H1 (cell line): Measurements from ENCODE around the gene MYO16. TPM values are rescaled to one million over a fixed set of nuclear protein-coding genes. Genes with fewer than 3 reads are reported as not detected.

Experiments
- CTCF ChIA-PET: fragments of 300-600 bp; sonication (Branson Sonifier 250); formaldehyde crosslinking; loops from one replicate; lab custom pipeline; 2021; ENCODE audit not compliant: partially characterized antibody; lab: Charles Lee
- POLR2A ChIA-PET: fragments of 300-600 bp; sonication (Branson Sonifier 250); formaldehyde crosslinking; loops from one replicate; lab custom pipeline; 2021; ENCODE audit warnings: inconsistent platforms; ENCODE audit not compliant: partially characterized antibody; lab: Charles Lee
- DNase-seq, 2 experiments: peaks; one replicate each; pipeline versions ENCODE4 v3.0.0 to v3.0.0-alpha.2; 2010 to 2022; ENCODE audit warnings: low spot score in 2 of 2, low read depth in 1 of 2, mixed read lengths in 1 of 2
- FAIRE-seq: peaks from 2 replicates; lab custom pipeline; 2011; peaks lifted over from hg19 to GRCh38; lab: Jason Lieb, UNC
- H2AFZ ChIP-seq: 2 replicates; pipeline ENCODE4 v1.8.1; 2012; ENCODE audit warnings: low read length, inconsistent platforms
- H2AK5ac ChIP-seq: 2 replicates; pipeline ENCODE4 v1.6.1; 2013; ENCODE audit warnings: low read depth, low read length
- H2BK120ac ChIP-seq: replicated peaks from 2 replicates; pipeline ENCODE3; 2013; ENCODE audit warnings: low read depth, low read length, inconsistent platforms
- H2BK12ac ChIP-seq: 2 replicates; pipeline ENCODE4 v1.6.1; 2013; ENCODE audit warnings: low read depth, low read length
- H2BK15ac ChIP-seq: 2 replicates; pipeline ENCODE4 v1.6.1; 2013; ENCODE audit warnings: low read length
- H2BK20ac ChIP-seq: 2 replicates; pipeline ENCODE4 v1.6.1; 2013; ENCODE audit warnings: low read length
- H2BK5ac ChIP-seq: 2 replicates; pipeline ENCODE4 v1.6.1; 2013; ENCODE audit warnings: low read depth, low read length
- H3K14ac ChIP-seq: 2 replicates; pipeline ENCODE4 v1.6.1; 2013; ENCODE audit warnings: inconsistent platforms; ENCODE audit not compliant: insufficient read length
- H3K18ac ChIP-seq: 2 replicates; pipeline ENCODE4 v1.6.1; 2013; ENCODE audit warnings: low read length; ENCODE audit errors: extremely low read depth
- H3K23ac ChIP-seq: 2 replicates; pipeline ENCODE4 v1.6.1; 2013; ENCODE audit warnings: inconsistent platforms; ENCODE audit not compliant: insufficient read length
- H3K23me2 ChIP-seq: 2 replicates; pipeline ENCODE4 v1.6.1; 2013; ENCODE audit warnings: low read depth, low read length
- H3K27ac ChIP-seq: 2 replicates; pipeline ENCODE4 v1.6.1; 2011; ENCODE audit warnings: low read depth, low read length, inconsistent platforms
- H3K27me3 ChIP-seq, 4 experiments: replicated peaks in 1 of 4; 1 replicate in 1 of 4; 2 replicates in 3 of 4; pipeline versions ENCODE4 v1.6.1 to v1.8.1; 2011 to 2013; ENCODE audit warnings: low read length in 3 of 4, mild to moderate bottlenecking in 3 of 4, inconsistent platforms in 2 of 4, mixed read lengths in 2 of 4, moderate library complexity in 1 of 4; ENCODE audit not compliant: control insufficient read depth in 3 of 4, insufficient read depth in 3 of 4; ENCODE audit errors: extremely low read depth in 1 of 4
- H3K36me3 ChIP-seq, 4 experiments: 2 replicates each; pipeline versions ENCODE4 v1.6.1 to v1.8.1; 2011 to 2013; ENCODE audit warnings: mild to moderate bottlenecking in 4 of 4, low read length in 3 of 4, moderate library complexity in 2 of 4, control low read depth in 1 of 4, inconsistent platforms in 1 of 4; ENCODE audit not compliant: insufficient read depth in 4 of 4, control insufficient read depth in 2 of 4
- H3K4ac ChIP-seq: replicated peaks from 2 replicates; pipeline ENCODE3; 2013; ENCODE audit warnings: low read length, low read depth, mixed read lengths, inconsistent platforms; ENCODE audit not compliant: insufficient read length
- H3K4me1 ChIP-seq, 4 experiments: replicated peaks in 1 of 4; 1 replicate in 1 of 4; 2 replicates in 3 of 4; pipeline versions ENCODE4 v1.6.1 to v1.8.1; 2011 to 2013; ENCODE audit warnings: low read length in 3 of 4, inconsistent platforms in 2 of 4, mixed read lengths in 1 of 4; ENCODE audit not compliant: insufficient read depth in 4 of 4, control insufficient read depth in 3 of 4
- H3K4me2 ChIP-seq, 2 experiments: 2 replicates each; pipeline versions ENCODE4 v1.6.1 to v1.8.1; 2011 to 2013; ENCODE audit warnings: low read depth in 2 of 2, low read length in 2 of 2, control low read depth in 1 of 2, inconsistent platforms in 1 of 2, mild to moderate bottlenecking in 1 of 2; ENCODE audit not compliant: insufficient read depth in 1 of 2
- H3K4me3 ChIP-seq, 4 experiments: fragments of 200-600, 300-600 bp in 1 of 4; sonication (generic), shearing (Covaris generic), sonication (Bioruptor Twin) in 1 of 4; 2 replicates each; pipeline versions ENCODE4 v1.5.1 to v1.8.1; 2011 to 2016; ENCODE audit warnings: low read length in 4 of 4, low read depth in 3 of 4, control low read depth in 2 of 4, inconsistent platforms in 2 of 4, mild to moderate bottlenecking in 2 of 4, mixed read lengths in 1 of 4, moderate library complexity in 1 of 4; ENCODE audit not compliant: insufficient read depth in 2 of 4; ENCODE audit errors: extremely low read depth in 1 of 4
- H3K56ac ChIP-seq: replicated peaks from 2 replicates; pipeline ENCODE3; 2013; ENCODE audit warnings: low read depth, mild to moderate bottlenecking, mixed read lengths, low read length, inconsistent platforms; ENCODE audit not compliant: insufficient read length
- H3K79me1 ChIP-seq: 2 replicates; pipeline ENCODE4 v1.6.1; 2013; ENCODE audit warnings: low read depth, low read length, control low read depth
- H3K79me2 ChIP-seq, 2 experiments: 2 replicates each; pipeline versions ENCODE4 v1.6.1 to v1.8.1; 2012 to 2013; ENCODE audit warnings: low read length in 2 of 2, mild to moderate bottlenecking in 2 of 2, inconsistent platforms in 1 of 2; ENCODE audit not compliant: insufficient read depth in 2 of 2, control insufficient read depth in 1 of 2
- H3K9ac ChIP-seq, 4 experiments: replicated peaks in 1 of 4; 1 replicate in 1 of 4; 2 replicates in 3 of 4; pipeline versions ENCODE4 v1.6.1 to v1.8.1; 2011 to 2013; ENCODE audit warnings: low read depth in 3 of 4, low read length in 3 of 4, control low read depth in 2 of 4, mild to moderate bottlenecking in 2 of 4, moderate library complexity in 2 of 4, inconsistent platforms in 1 of 4; ENCODE audit errors: extremely low read depth in 1 of 4
- H3K9me3 ChIP-seq, 2 experiments: 2 replicates each; pipeline versions ENCODE4 v1.6.1 to v1.8.1; 2012 to 2013; ENCODE audit warnings: mild to moderate bottlenecking in 2 of 2, moderate library complexity in 2 of 2, control low read depth in 1 of 2, inconsistent platforms in 1 of 2, low read depth in 1 of 2, low read length in 1 of 2, mixed read lengths in 1 of 2; ENCODE audit not compliant: insufficient read depth in 2 of 2
- H4K20me1 ChIP-seq, 2 experiments: replicated peaks in 1 of 2; 2 replicates each; pipeline versions ENCODE3 to v1.8.1; 2011 to 2013; ENCODE audit warnings: inconsistent platforms in 2 of 2, low read length in 2 of 2, mild to moderate bottlenecking in 1 of 2; ENCODE audit not compliant: insufficient read depth in 2 of 2, control insufficient read depth in 1 of 2
- H4K5ac ChIP-seq: 2 replicates; pipeline ENCODE4 v1.6.1; 2013; ENCODE audit warnings: low read length, low read depth, mixed read lengths, inconsistent platforms; ENCODE audit not compliant: insufficient read length
- H4K8ac ChIP-seq: 2 replicates; pipeline ENCODE4 v1.8.0; 2013; ENCODE audit warnings: mild to moderate bottlenecking, moderate library complexity, low read length, inconsistent platforms; ENCODE audit not compliant: insufficient read depth; ENCODE audit errors: extremely low read depth
- H4K91ac ChIP-seq: replicated peaks from 2 replicates; pipeline ENCODE3; 2013; ENCODE audit warnings: low read length, mixed read lengths, inconsistent platforms; ENCODE audit not compliant: insufficient read length
- ATF3 ChIP-seq: IDR thresholded peaks from 2 replicates; pipeline ENCODE4 v1.6.1; 2011; ENCODE audit warnings: low read depth, mild to moderate bottlenecking, low read length; ENCODE audit not compliant: insufficient read depth
- CBX5 ChIP-seq: fragments of 300-800, 300-1000 bp; sonication (generic); IDR thresholded peaks from 2 replicates; pipeline ENCODE4 v1.7.1; 2016; ENCODE audit warnings: antibody characterized with exemption, low read length, low read depth
- EZH2 ChIP-seq: fragments of 200-600 bp; sonication (generic); IDR thresholded peaks from 2 replicates; pipeline ENCODE4 v1.7.1; 2012; ENCODE audit warnings: low read depth, mild to moderate bottlenecking, moderate library complexity, low read length, inconsistent platforms; ENCODE audit not compliant: severe bottlenecking
- GTF2F1 ChIP-seq: IDR thresholded peaks from 2 replicates; pipeline ENCODE4 v1.6.1; 2012; ENCODE audit warnings: low read depth, low read length, improper control_type of control experiment, borderline replicate concordance
- HDAC2 ChIP-seq, 2 experiments: fragments of 300-600 bp in 1 of 2; sonication (generic) in 1 of 2; IDR thresholded peaks; 2 replicates each; pipeline ENCODE4 v1.6.1; 2011 to 2012; ENCODE audit warnings: low read depth in 2 of 2, low read length in 2 of 2, mild to moderate bottlenecking in 2 of 2, moderate library complexity in 2 of 2, borderline replicate concordance in 1 of 2, inconsistent platforms in 1 of 2
- KDM5A ChIP-seq: fragments of 200-600 bp; IDR thresholded peaks from 2 replicates; pipeline ENCODE4 v1.7.1; 2012; ENCODE audit warnings: mild to moderate bottlenecking, low read length, inconsistent platforms, mixed read lengths
- MAX ChIP-seq: IDR thresholded peaks from 2 replicates; pipeline ENCODE4 v1.6.1; 2012; ENCODE audit warnings: inconsistent platforms
- NRF1 ChIP-seq: IDR thresholded peaks from 2 replicates; pipeline ENCODE4 v1.6.1; 2011; ENCODE audit warnings: mild to moderate bottlenecking, low read depth, low read length, improper control_type of control experiment
- POLR2A ChIP-seq, 2 experiments: IDR thresholded peaks; 1 replicate in 1 of 2; 2 replicates in 1 of 2; pipeline ENCODE4 v1.6.1; 2011; ENCODE audit warnings: low read depth in 2 of 2, low read length in 2 of 2, mild to moderate bottlenecking in 2 of 2; ENCODE audit errors: control extremely low read depth in 1 of 2
- RBBP5 ChIP-seq: IDR thresholded peaks from 2 replicates; pipeline ENCODE4 v1.7.1; 2012; ENCODE audit warnings: low read depth, mild to moderate bottlenecking, inconsistent platforms, low read length, moderate library complexity, borderline replicate concordance
- RXRA ChIP-seq: IDR thresholded peaks from 2 replicates; pipeline ENCODE4 v1.6.1; 2011; ENCODE audit warnings: low read depth, mild to moderate bottlenecking, low read length, moderate library complexity; ENCODE audit not compliant: insufficient read depth
- TAF7 ChIP-seq: optimal IDR thresholded peaks from 2 replicates; pipeline ENCODE3; 2011; ENCODE audit warnings: low read depth, mild to moderate bottlenecking, inconsistent platforms, low read length, moderate library complexity, borderline replicate concordance
- TBP ChIP-seq: IDR thresholded peaks from 2 replicates; pipeline ENCODE4 v1.6.1; 2011; ENCODE audit warnings: low read depth, low read length, improper control_type of control experiment
- ZNF274 ChIP-seq: IDR thresholded peaks from 2 replicates; pipeline ENCODE4 v1.7.0; 2012; ENCODE audit warnings: low read length, borderline replicate concordance; ENCODE audit errors: extremely low read depth
- WGBS, 2 experiments: shearing (Covaris generic) in 1 of 2; methylation state at CpG; one replicate each; pipeline versions ENCODE4 v1.1.6 to v1.1.7; 2013 to 2015; ENCODE audit warnings: low lambda C conversion rate in 2 of 2, mixed read lengths in 2 of 2, inconsistent platforms in 1 of 2, low coverage in 1 of 2, missing lambda C conversion rate in 1 of 2; ENCODE audit not compliant: insufficient replicate concordance in 2 of 2, insufficient coverage in 1 of 2, insufficient read length in 1 of 2; ENCODE audit errors: extremely low coverage in 1 of 2, missing lambda C conversion rate in 1 of 2; 5-methylcytosine and 5-hydroxymethylcytosine counted together
- polyA plus RNA-seq, 7 experiments: library from polyadenylated mRNA; depleted of rRNA in 3 of 7; stranded (reverse) in 5 of 7; unstranded in 2 of 7; fragments of >200 nt in 5 of 7; fragments of 200-250 nt in 2 of 7; gene quantifications; 1 replicate in 5 of 7; 2 replicates in 1 of 7; 4 replicates in 1 of 7; pipeline versions ENCODE4 v1.2.1 to v1.2.3, GENCODE V29; 2011 to 2013; ENCODE audit warnings: missing spikeins in 2 of 7, mixed read lengths in 2 of 7
- total RNA-seq: library from RNA; stranded (reverse); fragmentation: NEBNext Ultra II Directional; extraction: Animal tissue kit (Norgen Biotek cat#: 25700); gene quantifications from 2 replicates; pipeline ENCODE4 v1.2.1, GENCODE V29; 2021

Gene MYO16
- total and polyA plus RNA-seq, 2 of the 8 experiments (the other 6 are each of a cell fraction or from before 2014, with no cell fraction given), result 0.02 to 0.22 TPM

- no peak overlapping the region for H2BK120ac ChIP-seq
- H4K5ac ChIP-seq, result no peak overlapping the region
- FAIRE-seq, result no peak
- WGBS, 2 experiments, result 77% methylated on average over 4 of the region's 4 CpGs; no CpG with 5 or more reads in 1 of the 2 experiments
- H3K56ac ChIP-seq, result no peak overlapping the region
- no peak overlapping the region for H3K4ac ChIP-seq
- H4K91ac ChIP-seq, result no peak overlapping the region
- H3K79me2 ChIP-seq, result no peaks in the 10 kb centered on the region
- no peak overlapping the region for H2BK20ac ChIP-seq
- no peaks in the 10 kb centered on the region for H3K4me1 ChIP-seq
- no peak overlapping the region for H3K18ac ChIP-seq
- H4K20me1 ChIP-seq, result no peaks in the 10 kb centered on the region
- H2BK15ac ChIP-seq, result no peak overlapping the region
- H2BK12ac ChIP-seq, result no peak overlapping the region
- H3K9ac ChIP-seq, result no peak overlapping the region
- H3K23ac ChIP-seq, result no peak overlapping the region
- no peaks in the 10 kb centered on the region for H3K27me3 ChIP-seq
- H3K9me3 ChIP-seq, result peaks cover 8 to 12% of the 10 kb centered on the region in 2 experiments; a peak in 3 of 4 replicates
- H3K14ac ChIP-seq, result no peak overlapping the region
- H2BK5ac ChIP-seq, result no peak overlapping the region
- no peak overlapping the region for H2AK5ac ChIP-seq
- H3K23me2 ChIP-seq, result no peaks in the 10 kb centered on the region
- no peak overlapping the region for H3K4me2 ChIP-seq
- H3K27ac ChIP-seq, result no peak overlapping the region
- DNase-seq, result no peak
- peak overlapping the region; percentile 50; the same call in 1 of the 2 replicates for H2AFZ ChIP-seq
- ChIA-PET CTCF (no interaction called here), POLR2A (no interaction called here)
- no peaks in the 10 kb centered on the region for H3K36me3 ChIP-seq
- H3K4me3 ChIP-seq, result no peak overlapping the region
- no peaks in the 10 kb centered on the region for H3K79me1 ChIP-seq
- H4K8ac ChIP-seq, result no peak overlapping the region
- TF ChIP-seq HDAC2 (IDR thresholded peaks at IDR 0.05; ENCODE audit: borderline replicate concordance in 1 of 2, low read depth in 2 of 2, low read length in 2 of 2) (no peak), TAF7 (no peak), GTF2F1 (no peak), EZH2 (no peak), RXRA (no peak), POLR2A (IDR thresholded peaks at IDR 0.05; ENCODE audit: control extremely low read depth in 1 of 2, low read depth in 2 of 2, low read length in 2 of 2) (no peak), NRF1 (no peak), MAX (no peak), TBP (no peak), RBBP5 (no peak), CBX5 (no peak), ATF3 (no peak), KDM5A (no peak), ZNF274 (no peak)
These were observed 392.1 kb downstream of the MYO16 start for GRCh38 chr13:109021558-109021957.
